ENCODE results near the gene TPM4. TPM values are rescaled to one million over a fixed set of nuclear protein-coding genes. Genes with fewer than 3 reads are reported as not detected.

Gene TPM4
- total and polyA plus RNA-seq, 2 of the 8 experiments (the other 6 are each of a cell fraction or from before 2014, with no cell fraction given), result 160 to 359 TPM

DNA sequence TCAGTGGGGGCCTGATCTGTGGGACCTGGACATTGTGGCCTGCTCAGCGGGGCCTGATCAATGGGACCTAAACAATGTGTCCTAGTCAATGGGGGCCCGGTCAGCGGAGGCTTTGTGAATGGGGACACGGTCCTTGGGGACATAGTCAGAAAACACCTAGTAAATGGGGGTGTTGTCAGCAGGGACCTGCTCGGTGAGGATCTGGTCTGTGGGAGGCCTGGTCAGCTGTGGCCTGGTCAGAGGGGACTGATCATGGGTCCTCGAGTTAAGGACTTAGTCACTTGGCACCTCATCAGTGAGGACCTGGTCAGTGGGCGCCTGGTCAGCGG, 44.5 kb upstream of the TPM4 start:
- Histone ChIP-seq H3K27ac (ENCODE audit: low read depth, low read length) (no peak overlapping the region), H3K23me2 (ENCODE audit: low read depth, low read length) (no peaks in the 10 kb centered on the region), H3K56ac (replicated peaks; ENCODE audit: insufficient read length, low read depth, low read length) (no peak overlapping the region), H4K8ac (ENCODE audit: extremely low read depth, insufficient read depth, low read length) (no peak overlapping the region), H4K91ac (replicated peaks; ENCODE audit: insufficient read length, low read length) (no peak overlapping the region), H3K79me2 (ENCODE audit: control insufficient read depth in 1 of 2, insufficient read depth in 2 of 2, low read length in 2 of 2) (no peaks in the 10 kb centered on the region), H3K4me3 (ENCODE audit: extremely low read depth in 1 of 4, insufficient read depth in 2 of 4, low read depth in 3 of 4, low read length in 4 of 4) (no peak overlapping the region), H2BK120ac (replicated peaks; ENCODE audit: low read depth, low read length) (no peak overlapping the region), H4K5ac (ENCODE audit: insufficient read length, low read depth, low read length) (no peak overlapping the region), H2BK15ac (ENCODE audit: low read length) (no peak overlapping the region), H3K23ac (ENCODE audit: insufficient read length) (no peak overlapping the region), H3K9me3 (ENCODE audit: insufficient read depth in 2 of 2, low read depth in 1 of 2, low read length in 1 of 2) (peaks cover 53 to 75% of the 10 kb centered on the region in 2 experiments), H3K79me1 (ENCODE audit: low read depth, low read length) (no peaks in the 10 kb centered on the region), H3K27me3 (replicated peaks in 1 of 4; ENCODE audit: control insufficient read depth in 3 of 4, extremely low read depth in 1 of 4, insufficient read depth in 3 of 4, low read length in 3 of 4) (no peaks in the 10 kb centered on the region), H3K36me3 (ENCODE audit: control insufficient read depth in 2 of 4, insufficient read depth in 4 of 4, low read length in 3 of 4) (no peaks in the 10 kb centered on the region), H3K14ac (ENCODE audit: insufficient read length) (no peak overlapping the region), H3K18ac (ENCODE audit: extremely low read depth, low read length) (no peak overlapping the region), H2BK5ac (ENCODE audit: low read depth, low read length) (no peak overlapping the region), H2BK20ac (ENCODE audit: low read length) (no peak overlapping the region), H3K9ac (replicated peaks in 1 of 4; ENCODE audit: extremely low read depth in 1 of 4, low read depth in 3 of 4, low read length in 3 of 4) (no peak overlapping the region), H2AFZ (ENCODE audit: low read length) (no peak overlapping the region), H4K20me1 (replicated peaks in 1 of 2; ENCODE audit: control insufficient read depth in 1 of 2, insufficient read depth in 2 of 2, low read length in 2 of 2) (no peaks in the 10 kb centered on the region), H2AK5ac (ENCODE audit: low read depth, low read length) (no peak overlapping the region), H3K4ac (replicated peaks; ENCODE audit: insufficient read length, low read depth, low read length) (no peak overlapping the region), H3K4me2 (ENCODE audit: insufficient read depth in 1 of 2, low read depth in 2 of 2, low read length in 2 of 2) (no peak overlapping the region), H2BK12ac (ENCODE audit: low read depth, low read length) (no peak overlapping the region), H3K4me1 (replicated peaks in 1 of 4; ENCODE audit: control insufficient read depth in 3 of 4, insufficient read depth in 4 of 4, low read length in 3 of 4) (no peaks in the 10 kb centered on the region)
- ChIA-PET POLR2A (ENCODE audit: partially characterized antibody) (no interaction called here), CTCF (ENCODE audit: partially characterized antibody) (no interaction called here)
- FAIRE-seq (no peak), DNase-seq (ENCODE audit: low read depth in 1 of 2, low spot score in 2 of 2) (no peak)
- WGBS, 2 experiments (ENCODE audit: extremely low coverage in 1 of 2, insufficient coverage in 1 of 2, insufficient read length in 1 of 2, insufficient replicate concordance in 2 of 2, low coverage in 1 of 2, low lambda C conversion rate in 2 of 2, missing lambda C conversion rate in 1 of 2), result 82% methylated on average over 8 of the region's 8 CpGs; no CpG with 5 or more reads in 1 of the 2 experiments
- TF ChIP-seq FOSL1 (IDR thresholded peaks at IDR 0.05; ENCODE audit: insufficient read depth, low read depth, low read length) (no peak), PHF8 (conservative IDR thresholded peaks at IDR 0.05; ENCODE audit: low read depth, low read length) (no peak), POLR2AphosphoS5 (IDR thresholded peaks at IDR 0.05; ENCODE audit: low read depth, low read length) (no peak), NANOG (IDR thresholded peaks at IDR 0.05; ENCODE audit: insufficient read depth, low read depth, low read length, poor library complexity, severe bottlenecking) (no peak), JUND (IDR thresholded peaks at IDR 0.05; ENCODE audit: low read length) (no peak), SIRT6 (IDR thresholded peaks at IDR 0.05; ENCODE audit: low read length) (no peak), TEAD4 (IDR thresholded peaks at IDR 0.05; ENCODE audit: low read depth, low read length) (no peak), POLR2A (IDR thresholded peaks at IDR 0.05; ENCODE audit: control extremely low read depth in 1 of 2, low read depth in 2 of 2, low read length in 2 of 2) (no peak), RNF2 (IDR thresholded peaks at IDR 0.05; ENCODE audit: borderline replicate concordance, low read depth, low read length, missing control alignments, poor library complexity, severe bottlenecking) (no peak), TBP (IDR thresholded peaks at IDR 0.05; ENCODE audit: low read depth, low read length) (no peak), CBX8 (IDR thresholded peaks at IDR 0.05; ENCODE audit: borderline replicate concordance, low read depth, low read length) (no peak), ATF2 (IDR thresholded peaks at IDR 0.05; ENCODE audit: low read length) (no peak)
- TF ChIP-seq, protein P1, sequence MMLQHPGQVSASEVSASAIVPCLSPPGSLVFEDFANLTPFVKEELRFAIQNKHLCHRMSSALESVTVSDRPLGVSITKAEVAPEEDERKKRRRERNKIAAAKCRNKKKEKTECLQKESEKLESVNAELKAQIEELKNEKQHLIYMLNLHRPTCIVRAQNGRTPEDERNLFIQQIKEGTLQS (IDR thresholded peaks at IDR 0.05; ENCODE audit: insufficient read depth, low read depth, low read length), result no peak
